HEK293T (cell line): ENCODE measurements around the gene KIR3DL2.
"Not testable (repeated sequence)": the region's sequence is repeated elsewhere in the genome, so short reads cannot be mapped to it uniquely, and the experiment has no call there.

Source experiments
- ARNT ChIP-seq: fragments of 450-650 bp; IDR thresholded peaks from 2 replicates; pipeline ENCODE4 v1.6.1; 2017; ENCODE audit warnings: mild to moderate bottlenecking
- CTBP1 ChIP-seq: fragments of 450-650 bp; IDR thresholded peaks from 2 replicates; pipeline ENCODE4 v1.6.1; 2016; ENCODE audit warnings: borderline replicate concordance
- TF ChIP-seq, protein P1 (sequence below): fragments of 450-650 bp; IDR thresholded peaks from 2 replicates; pipeline ENCODE4 v1.6.1; 2016

DNA sequence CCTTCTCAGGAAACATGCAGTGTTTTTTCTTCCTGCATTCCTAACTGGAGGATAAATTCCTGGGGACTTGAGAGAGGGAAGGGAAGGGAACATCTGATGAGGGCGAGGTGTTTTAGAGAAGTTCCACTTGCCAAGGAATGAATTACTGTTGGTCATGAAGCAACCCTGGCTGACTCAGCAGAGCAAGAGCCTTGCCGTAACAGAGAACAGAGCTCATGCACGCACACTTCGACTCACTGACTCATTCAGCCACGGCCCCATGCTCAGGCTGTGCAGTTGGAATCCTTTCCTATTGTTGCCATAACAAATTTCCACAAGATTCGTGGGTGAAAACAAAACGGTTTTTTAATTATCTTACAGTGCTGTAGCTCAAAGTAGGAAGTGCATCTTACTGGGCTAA is 24.9 kb upstream of the KIR3DL2 start:
- TF ChIP-seq CTBP1, ARNT: not testable (repeated sequence)
- TF ChIP-seq, protein P1, sequence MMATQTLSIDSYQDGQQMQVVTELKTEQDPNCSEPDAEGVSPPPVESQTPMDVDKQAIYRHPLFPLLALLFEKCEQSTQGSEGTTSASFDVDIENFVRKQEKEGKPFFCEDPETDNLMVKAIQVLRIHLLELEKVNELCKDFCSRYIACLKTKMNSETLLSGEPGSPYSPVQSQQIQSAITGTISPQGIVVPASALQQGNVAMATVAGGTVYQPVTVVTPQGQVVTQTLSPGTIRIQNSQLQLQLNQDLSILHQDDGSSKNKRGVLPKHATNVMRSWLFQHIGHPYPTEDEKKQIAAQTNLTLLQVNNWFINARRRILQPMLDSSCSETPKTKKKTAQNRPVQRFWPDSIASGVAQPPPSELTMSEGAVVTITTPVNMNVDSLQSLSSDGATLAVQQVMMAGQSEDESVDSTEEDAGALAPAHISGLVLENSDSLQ = not testable (repeated sequence)
